HepG2 (cell line): ENCODE data around the gene JAKMIP2. TPM values are rescaled to one million over a fixed set of nuclear protein-coding genes. Genes with fewer than 3 reads are reported as not detected.

Experiments
- ATAC-seq: fragments of 200-7000 bp; cut with Tn5 transposase; 3 replicates; pipeline ENCODE4 v1.9.1; 2020; ENCODE audit warnings: mild to moderate bottlenecking, moderate library complexity
- BruUV-seq: library from RNA; stranded (reverse); fragments of 400-500 nt; replicated peaks from 2 replicates; lab custom pipeline; 2021; lab: Mats Ljungman, UMichigan
- CTCF ChIA-PET: fragments of 300-600 bp; formaldehyde crosslinking; extraction: SDS; loops from one replicate; lab custom pipeline; 2021; ENCODE audit warnings: low total read pairs, inconsistent platforms, low intra/inter-chr PET ratio; lab: Yijun Ruan, JAX
- POLR2A ChIA-PET: fragments of 350-600 bp; sonication (Branson Sonifier 250); formaldehyde crosslinking; loops from one replicate; lab custom pipeline; 2020; ENCODE audit warnings: antibody characterized with exemption, inconsistent platforms; lab: Yijun Ruan, JAX
- DNase-seq: peaks from one replicate; pipeline ENCODE4 v3.0.0-alpha.2; 2015; ENCODE audit warnings: low spot score
- FAIRE-seq: peaks from 3 replicates; lab custom pipeline; 2011; peaks lifted over from hg19 to GRCh38; lab: Jason Lieb, UNC
- H2AFZ ChIP-seq: one replicate; pipeline ENCODE4 v1.6.1; 2011; ENCODE audit warnings: low read length, inconsistent platforms
- H3K27ac ChIP-seq: fragments of 300-600 bp; 3 replicates; pipeline ENCODE4 v1.8.0; 2011; ENCODE audit warnings: mixed run types, mild to moderate bottlenecking, mixed read lengths, low read length, inconsistent platforms; ENCODE audit not compliant: insufficient read depth; ENCODE audit errors: extremely low read length
- H3K27me3 ChIP-seq, 2 experiments: fragments of 200-600 bp in 1 of 2; 2 replicates in 1 of 2; 3 replicates in 1 of 2; pipeline versions ENCODE4 v1.6.0 to v1.8.0; 2011; ENCODE audit warnings: low read length in 2 of 2, mild to moderate bottlenecking in 2 of 2, moderate library complexity in 2 of 2, inconsistent platforms in 1 of 2; ENCODE audit not compliant: insufficient read depth in 2 of 2, control insufficient read depth in 1 of 2
- H3K36me3 ChIP-seq, 2 experiments: fragments of 200-600 bp in 1 of 2; replicated peaks in 1 of 2; 2 replicates in 1 of 2; 3 replicates in 1 of 2; pipeline versions ENCODE4 v1.5.1 to v1.8.0; 2011; ENCODE audit warnings: low read length in 2 of 2, inconsistent platforms in 1 of 2; ENCODE audit not compliant: insufficient read depth in 2 of 2, control insufficient read depth in 1 of 2
- H3K4me1 ChIP-seq: 2 replicates; pipeline ENCODE4 v1.5.1; 2012; ENCODE audit warnings: low read length, inconsistent platforms; ENCODE audit not compliant: insufficient read depth
- H3K4me2 ChIP-seq: 2 replicates; pipeline ENCODE4 v1.6.0; 2011; ENCODE audit warnings: low read depth, low read length, inconsistent platforms
- H3K4me3 ChIP-seq, 3 experiments: fragments of 200-600 bp in 1 of 3; sonication (generic), shearing (Covaris generic) in 1 of 3; replicated peaks in 1 of 3; 2 replicates each; pipeline ENCODE4 v1.5.1; 2011 to 2016; ENCODE audit warnings: low read length in 3 of 3, inconsistent platforms in 2 of 3, low read depth in 2 of 3, mild to moderate bottlenecking in 2 of 3, control low read depth in 1 of 3, mixed read lengths in 1 of 3; ENCODE audit not compliant: insufficient read depth in 1 of 3
- H3K79me2 ChIP-seq: one replicate; pipeline ENCODE4 v1.6.1; 2011; ENCODE audit warnings: low read length, inconsistent platforms; ENCODE audit not compliant: insufficient read depth
- H3K9ac ChIP-seq: 2 replicates; pipeline ENCODE4 v1.6.0; 2011; ENCODE audit warnings: mild to moderate bottlenecking, low read depth, low read length, inconsistent platforms; ENCODE audit not compliant: insufficient read depth
- H3K9me3 ChIP-seq: 2 replicates; pipeline ENCODE4 v1.5.1; 2012; ENCODE audit warnings: mild to moderate bottlenecking, low read length
- H4K20me1 ChIP-seq: 2 replicates; pipeline ENCODE4 v1.6.0; 2011; ENCODE audit warnings: inconsistent platforms, mild to moderate bottlenecking, low read length, moderate library complexity; ENCODE audit not compliant: insufficient read depth
- BRD4 ChIP-seq: sonication (generic); formaldehyde crosslinking; IDR thresholded peaks from 2 replicates; pipeline ENCODE4 v1.4.0; 2020; ENCODE audit warnings: missing genetic modification reagents
- CBX5 ChIP-seq: sonication (generic); formaldehyde crosslinking; IDR thresholded peaks from 2 replicates; pipeline ENCODE4 v1.4.0; 2020; ENCODE audit warnings: missing genetic modification reagents, borderline replicate concordance
- MED13 ChIP-seq: sonication (generic); formaldehyde crosslinking; IDR thresholded peaks from 2 replicates; pipeline ENCODE4 v1.5.0; 2020; ENCODE audit warnings: missing genetic modification reagents
- MTF1 ChIP-seq: sonication (generic); formaldehyde crosslinking; IDR thresholded peaks from 2 replicates; pipeline ENCODE4 v1.5.0; 2020; ENCODE audit warnings: missing genetic modification reagents
- NRL ChIP-seq: sonication (generic); formaldehyde crosslinking; IDR thresholded peaks from 2 replicates; pipeline ENCODE4 v1.5.0; 2020; ENCODE audit warnings: missing genetic modification reagents, mild to moderate bottlenecking, moderate library complexity, borderline replicate concordance
- TSC22D2 ChIP-seq: sonication (generic); formaldehyde crosslinking; IDR thresholded peaks from 2 replicates; pipeline ENCODE4 v1.5.1; 2020; ENCODE audit warnings: missing genetic modification reagents, mild to moderate bottlenecking, borderline replicate concordance
- ZBTB7A ChIP-seq: sonication (generic); formaldehyde crosslinking; IDR thresholded peaks from 2 replicates; pipeline ENCODE4 v1.8.0; 2022; ENCODE audit warnings: mild to moderate bottlenecking, missing genetic modification reagents
- ZNF761 ChIP-seq: sonication (generic); formaldehyde crosslinking; conservative IDR thresholded peaks from 2 replicates; pipeline ENCODE4 v1.4.0; 2020; ENCODE audit warnings: mild to moderate bottlenecking, missing genetic modification reagents
- WGBS: methylation state at CpG from one replicate; pipeline ENCODE4 v1.1.6; 2017; ENCODE audit warnings: low lambda C conversion rate; 5-methylcytosine and 5-hydroxymethylcytosine counted together
- in situ Hi-C: cut with HindIII; loops from 2 replicates; pipeline ENCODE4 v1.10.0; 2017; ENCODE audit warnings: low pct_unique_long_range_greater_than_20kb; ENCODE audit not compliant: extremely low pct_ligation_motif_present
- intact Hi-C: fragments of 100-400 bp; cut with micrococcal nuclease; formaldehyde crosslinking; loops from one replicate; pipeline ENCODE4 v1.10.0; 2022; ENCODE audit not compliant: unreplicated experiment
- polyA plus RNA-seq, 8 experiments: library from polyadenylated mRNA; depleted of rRNA in 3 of 8; stranded (reverse) in 7 of 8; unstranded in 1 of 8; fragments of >200 nt; fragmentation: Illumina TruSeq in 4 of 8; extraction: Trizol in 4 of 8; gene quantifications; 2 replicates each; pipeline versions ENCODE4 v1.2.1 to v1.2.3, GENCODE V29; 2011 to 2016; ENCODE audit warnings: low read depth in 4 of 8, missing spikeins in 1 of 8, mixed read lengths in 1 of 8; ENCODE audit not compliant: insufficient read depth in 1 of 8
- total RNA-seq, 5 experiments: library from RNA; depleted of rRNA; stranded (reverse); fragments of >200 nt; fragmentation: Illumina TruSeq; extraction: Trizol; gene quantifications; 2 replicates each; pipeline ENCODE4 v1.2.3, GENCODE V29; 2016; ENCODE audit warnings: low read depth in 1 of 5
- TF ChIP-seq, protein P1 (sequence below), 2 experiments: IDR thresholded peaks; 2 replicates each; pipeline ENCODE4 v1.6.1; 2011 to 2012; ENCODE audit warnings: low read length in 2 of 2, borderline replicate concordance in 1 of 2, low read depth in 1 of 2, mild to moderate bottlenecking in 1 of 2, moderate library complexity in 1 of 2
- TF ChIP-seq, protein P2 (sequence below): sonication (generic); formaldehyde crosslinking; IDR thresholded peaks from 2 replicates; pipeline ENCODE4 v1.5.0; 2020; ENCODE audit warnings: missing genetic modification reagents

Gene JAKMIP2
- total and polyA plus RNA-seq, 2 of the 13 experiments (the other 11 are each of a cell fraction or from before 2014, with no cell fraction given), result 0.04 to 2.1 TPM

DNA sequence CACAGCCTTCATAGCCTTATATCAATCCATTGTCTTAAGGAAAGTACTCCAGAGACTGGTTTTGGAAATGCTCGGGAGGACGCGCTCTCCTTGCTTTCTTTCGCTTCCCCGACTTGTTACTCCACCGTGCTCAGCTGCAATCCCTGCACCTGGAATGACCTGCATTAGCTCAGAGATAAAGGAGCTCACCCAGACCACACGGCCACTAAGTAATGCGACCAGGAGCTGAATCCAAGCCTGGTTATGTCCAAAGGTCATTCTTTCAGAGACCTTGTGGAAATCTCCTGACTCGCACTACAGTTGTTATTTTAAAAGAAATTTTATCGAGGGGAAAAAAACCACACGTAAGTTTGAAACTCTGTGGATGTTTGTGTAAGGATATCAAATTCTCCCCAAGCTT, 137.3 kb downstream of the JAKMIP2 start (continued):
- no peak for TF ChIP-seq MTF1

DNA sequence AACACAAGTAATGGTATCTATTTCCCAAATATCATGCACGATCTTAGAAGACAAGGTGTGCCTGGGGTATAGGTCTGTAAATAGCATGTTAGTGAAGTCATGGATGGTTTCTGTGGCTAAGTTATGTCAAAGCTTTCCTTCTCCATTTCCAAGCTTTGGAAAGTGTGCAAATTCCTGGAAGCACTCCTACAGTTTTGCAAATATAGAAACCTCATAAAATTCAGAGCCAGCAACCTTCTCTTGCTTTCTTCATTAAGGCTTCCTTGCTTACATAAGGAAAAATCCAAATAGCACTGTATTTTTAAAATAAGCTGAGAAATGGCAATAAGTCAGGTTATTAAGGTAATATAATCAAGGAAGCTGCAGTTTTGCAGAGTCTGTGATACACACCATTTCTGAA, 138.1 kb downstream of the JAKMIP2 start:
- BruUV-seq, result no TSS peak
- no peak overlapping the region; a peak in 1 of 6 replicates for H3K4me3 ChIP-seq

More for the DNA sequence above, 138.1 kb downstream of the JAKMIP2 start:
- H3K9me3 ChIP-seq, result no peaks in the 10 kb centered on the region
- H3K79me2 ChIP-seq, result no peaks in the 10 kb centered on the region
- no peak overlapping the region for H3K9ac ChIP-seq
- H4K20me1 ChIP-seq, result no peaks in the 10 kb centered on the region
- H3K27me3 ChIP-seq, result 0 out of 5 replicates have a peak, but pooled peaks cover 0 to 4% of the 10 kb centered on the region in 2 experiments
- FAIRE-seq (no peak), DNase-seq (no peak), ATAC-seq (no peak)
- ChIA-PET CTCF (no interaction called here), POLR2A (no interaction called here)
- H3K4me1 ChIP-seq, result peaks cover 34% of the 10 kb centered on the region
- WGBS, result 94% methylated on average over 1 of the region's 1 CpG
- H3K36me3 ChIP-seq, result no peaks in the 10 kb centered on the region
- TF ChIP-seq NRL (CRISPR knock-in tag), result no peak
- TF ChIP-seq, protein P1, sequence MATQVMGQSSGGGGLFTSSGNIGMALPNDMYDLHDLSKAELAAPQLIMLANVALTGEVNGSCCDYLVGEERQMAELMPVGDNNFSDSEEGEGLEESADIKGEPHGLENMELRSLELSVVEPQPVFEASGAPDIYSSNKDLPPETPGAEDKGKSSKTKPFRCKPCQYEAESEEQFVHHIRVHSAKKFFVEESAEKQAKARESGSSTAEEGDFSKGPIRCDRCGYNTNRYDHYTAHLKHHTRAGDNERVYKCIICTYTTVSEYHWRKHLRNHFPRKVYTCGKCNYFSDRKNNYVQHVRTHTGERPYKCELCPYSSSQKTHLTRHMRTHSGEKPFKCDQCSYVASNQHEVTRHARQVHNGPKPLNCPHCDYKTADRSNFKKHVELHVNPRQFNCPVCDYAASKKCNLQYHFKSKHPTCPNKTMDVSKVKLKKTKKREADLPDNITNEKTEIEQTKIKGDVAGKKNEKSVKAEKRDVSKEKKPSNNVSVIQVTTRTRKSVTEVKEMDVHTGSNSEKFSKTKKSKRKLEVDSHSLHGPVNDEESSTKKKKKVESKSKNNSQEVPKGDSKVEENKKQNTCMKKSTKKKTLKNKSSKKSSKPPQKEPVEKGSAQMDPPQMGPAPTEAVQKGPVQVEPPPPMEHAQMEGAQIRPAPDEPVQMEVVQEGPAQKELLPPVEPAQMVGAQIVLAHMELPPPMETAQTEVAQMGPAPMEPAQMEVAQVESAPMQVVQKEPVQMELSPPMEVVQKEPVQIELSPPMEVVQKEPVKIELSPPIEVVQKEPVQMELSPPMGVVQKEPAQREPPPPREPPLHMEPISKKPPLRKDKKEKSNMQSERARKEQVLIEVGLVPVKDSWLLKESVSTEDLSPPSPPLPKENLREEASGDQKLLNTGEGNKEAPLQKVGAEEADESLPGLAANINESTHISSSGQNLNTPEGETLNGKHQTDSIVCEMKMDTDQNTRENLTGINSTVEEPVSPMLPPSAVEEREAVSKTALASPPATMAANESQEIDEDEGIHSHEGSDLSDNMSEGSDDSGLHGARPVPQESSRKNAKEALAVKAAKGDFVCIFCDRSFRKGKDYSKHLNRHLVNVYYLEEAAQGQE (IDR thresholded peaks at IDR 0.05; ENCODE audit: borderline replicate concordance in 1 of 2, low read depth in 1 of 2, low read length in 2 of 2), result no peak
- TF ChIP-seq ZBTB7A, result no peak
- TF ChIP-seq CBX5, result no peak
- no peak for TF ChIP-seq ZNF761 (CRISPR knock-in tag)
- no peak for TF ChIP-seq BRD4 (CRISPR knock-in tag)
- no peak for TF ChIP-seq MED13
- TF ChIP-seq, protein P2, sequence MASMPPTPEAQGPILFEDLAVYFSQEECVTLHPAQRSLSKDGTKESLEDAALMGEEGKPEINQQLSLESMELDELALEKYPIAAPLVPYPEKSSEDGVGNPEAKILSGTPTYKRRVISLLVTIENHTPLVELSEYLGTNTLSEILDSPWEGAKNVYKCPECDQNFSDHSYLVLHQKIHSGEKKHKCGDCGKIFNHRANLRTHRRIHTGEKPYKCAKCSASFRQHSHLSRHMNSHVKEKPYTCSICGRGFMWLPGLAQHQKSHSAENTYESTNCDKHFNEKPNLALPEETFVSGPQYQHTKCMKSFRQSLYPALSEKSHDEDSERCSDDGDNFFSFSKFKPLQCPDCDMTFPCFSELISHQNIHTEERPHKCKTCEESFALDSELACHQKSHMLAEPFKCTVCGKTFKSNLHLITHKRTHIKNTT (CRISPR knock-in tag), result no peak
- no peak for TF ChIP-seq TSC22D2 (CRISPR knock-in tag)
- in situ Hi-C loops (no loop called here), intact Hi-C loops (no loop called here)
- no peak overlapping the region for H3K27ac ChIP-seq
- H2AFZ ChIP-seq, result no peak overlapping the region
- H3K4me2 ChIP-seq, result no peak overlapping the region
